Stimulated activated CD8-positive, alpha-beta memory T cell treated with anti-CD3 and anti-CD28 coated beads, Interleukin-7, amount 100 ng/mL, for 4 hours (primary cell): ENCODE data around the gene RAPGEF4.

Source experiments
- DNase-seq, 2 donors: peaks; one replicate each; pipeline ENCODE4 v3.0.0-alpha.2; 2020; ENCODE audit warnings: low read depth in 2 of 2

Gene RAPGEF4

DNA sequence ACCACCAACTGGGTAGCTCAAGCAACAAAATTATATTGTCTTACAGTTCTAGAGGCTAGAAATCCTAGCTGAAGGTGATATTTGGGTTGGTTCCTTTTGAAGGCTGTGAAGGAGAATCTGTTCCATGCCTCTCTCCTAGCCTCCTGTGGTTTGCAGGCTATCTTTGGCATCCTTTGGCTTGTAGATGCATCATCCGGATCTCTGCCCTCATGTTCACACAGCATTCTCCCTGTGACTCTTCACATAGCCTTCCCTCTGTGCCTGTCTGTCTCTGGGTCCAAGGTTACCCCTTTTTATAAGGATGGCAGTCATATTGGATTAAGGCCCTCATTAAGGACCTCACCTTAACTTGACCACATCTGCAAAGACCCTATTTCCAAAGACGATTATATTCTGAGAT, 261.4 kb downstream of the RAPGEF4 start:
- DNase-seq: no peak

DNA sequence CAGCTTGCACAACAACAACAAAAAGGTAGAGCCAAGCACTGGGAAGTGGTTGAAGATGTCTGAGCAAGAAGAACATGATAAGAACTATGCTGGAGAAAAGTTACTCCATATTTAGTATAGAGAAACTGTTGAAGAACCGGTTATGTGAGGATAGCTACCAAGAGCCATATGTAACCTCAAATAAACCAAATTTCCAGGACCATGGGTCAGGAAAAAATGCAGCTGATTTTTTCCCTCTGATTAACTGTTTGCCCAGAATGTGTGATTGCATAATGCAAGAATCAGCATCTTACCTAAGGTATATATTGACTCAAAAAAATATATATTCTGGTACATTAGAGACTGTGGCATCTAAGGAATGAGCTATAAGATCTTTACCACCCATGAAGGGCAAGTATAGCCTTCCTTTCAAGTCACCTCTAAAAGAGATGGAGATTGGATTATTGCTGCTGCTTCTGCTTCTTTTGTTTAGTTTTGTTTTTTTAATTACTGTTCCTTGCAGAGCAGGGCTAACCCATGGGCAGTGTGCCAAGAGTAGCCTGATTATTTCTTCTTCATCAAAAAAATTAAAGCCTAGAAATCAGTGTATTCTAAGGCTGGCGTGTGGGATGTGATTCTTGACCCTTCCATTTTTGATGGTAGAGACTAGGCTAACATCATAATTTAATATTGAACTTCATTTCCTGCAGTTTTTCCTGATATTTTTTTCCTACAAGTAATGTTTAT, 263.1 kb downstream of the RAPGEF4 start:
- no peak for DNase-seq

DNA sequence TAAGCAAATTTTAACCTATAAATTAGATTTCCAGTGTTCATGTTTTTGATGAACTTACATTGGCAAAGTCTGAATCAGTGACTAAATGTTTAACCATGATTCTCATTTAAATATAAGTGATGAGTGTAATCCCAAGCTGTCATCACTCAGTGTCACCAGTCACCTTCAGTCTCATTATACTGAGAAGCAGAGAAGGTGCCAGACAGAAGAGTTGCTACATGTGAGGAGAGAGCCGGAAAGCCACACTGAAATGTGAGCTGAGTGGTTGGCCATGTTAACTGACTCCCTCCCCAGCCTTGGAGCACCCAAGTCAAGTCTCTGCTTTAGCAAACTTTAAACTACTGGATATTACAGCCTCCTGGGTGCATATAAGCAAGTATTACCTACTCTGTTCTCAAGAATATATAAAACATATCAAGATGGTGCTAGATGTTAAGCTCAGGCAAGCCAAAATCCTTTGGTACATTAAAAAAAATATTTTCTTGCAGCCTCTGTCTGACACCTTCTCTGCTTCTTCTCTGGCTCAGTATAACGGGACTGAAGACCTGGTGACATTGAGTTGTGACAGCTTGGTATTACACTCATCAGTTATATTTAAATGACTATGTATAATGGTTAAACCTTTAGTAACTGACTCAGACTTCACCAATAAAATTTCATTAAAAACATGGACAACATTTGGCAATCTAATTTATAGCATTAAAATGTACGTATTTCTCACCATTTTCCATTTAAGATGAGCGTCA, 264.2 kb downstream of the RAPGEF4 start:
- no peak for DNase-seq

DNA sequence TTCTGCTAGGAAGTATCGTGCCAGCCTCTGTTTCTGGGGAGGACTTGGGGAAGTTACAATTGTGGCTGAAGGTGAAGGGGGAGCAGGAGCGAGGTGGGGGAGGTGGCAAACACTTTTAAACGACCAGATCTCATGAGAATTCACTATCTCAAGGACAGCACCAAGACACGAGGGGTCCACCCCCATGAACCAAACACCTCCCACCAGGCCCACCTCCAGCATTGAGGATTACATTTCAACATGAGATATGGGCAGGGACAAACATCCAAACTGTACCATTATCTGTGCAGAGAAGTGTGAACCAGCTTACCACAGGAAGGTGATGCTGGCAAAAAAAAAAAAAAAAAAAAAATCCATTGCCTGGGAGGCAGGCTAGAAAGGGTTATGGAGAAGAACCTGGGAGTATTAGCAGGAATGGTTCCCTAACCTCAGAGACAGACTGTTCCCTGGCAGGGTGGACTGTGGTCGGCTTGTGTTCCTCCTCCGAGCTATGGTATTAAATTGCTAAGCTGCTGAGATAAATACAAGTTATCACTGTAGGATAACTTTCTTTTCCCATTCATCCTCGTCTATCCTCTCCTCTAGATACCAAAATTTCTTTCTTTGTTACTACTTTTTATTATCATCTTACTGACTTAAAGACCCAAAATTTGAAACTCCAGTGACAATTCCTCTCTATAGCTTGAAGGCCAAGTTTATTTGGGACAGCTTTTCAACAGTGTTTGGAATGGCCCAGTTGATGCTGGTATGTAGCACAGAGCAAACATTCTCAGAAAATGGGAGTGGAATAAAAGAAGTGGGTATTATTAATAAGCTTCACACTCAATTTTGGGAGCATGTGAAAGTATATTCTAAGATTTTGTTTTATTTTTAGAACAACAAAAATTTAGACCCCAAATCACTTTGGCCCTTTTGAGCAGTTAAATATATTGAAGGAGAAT, 266.3 kb downstream of the RAPGEF4 start:
- DNase-seq: no peak

DNA sequence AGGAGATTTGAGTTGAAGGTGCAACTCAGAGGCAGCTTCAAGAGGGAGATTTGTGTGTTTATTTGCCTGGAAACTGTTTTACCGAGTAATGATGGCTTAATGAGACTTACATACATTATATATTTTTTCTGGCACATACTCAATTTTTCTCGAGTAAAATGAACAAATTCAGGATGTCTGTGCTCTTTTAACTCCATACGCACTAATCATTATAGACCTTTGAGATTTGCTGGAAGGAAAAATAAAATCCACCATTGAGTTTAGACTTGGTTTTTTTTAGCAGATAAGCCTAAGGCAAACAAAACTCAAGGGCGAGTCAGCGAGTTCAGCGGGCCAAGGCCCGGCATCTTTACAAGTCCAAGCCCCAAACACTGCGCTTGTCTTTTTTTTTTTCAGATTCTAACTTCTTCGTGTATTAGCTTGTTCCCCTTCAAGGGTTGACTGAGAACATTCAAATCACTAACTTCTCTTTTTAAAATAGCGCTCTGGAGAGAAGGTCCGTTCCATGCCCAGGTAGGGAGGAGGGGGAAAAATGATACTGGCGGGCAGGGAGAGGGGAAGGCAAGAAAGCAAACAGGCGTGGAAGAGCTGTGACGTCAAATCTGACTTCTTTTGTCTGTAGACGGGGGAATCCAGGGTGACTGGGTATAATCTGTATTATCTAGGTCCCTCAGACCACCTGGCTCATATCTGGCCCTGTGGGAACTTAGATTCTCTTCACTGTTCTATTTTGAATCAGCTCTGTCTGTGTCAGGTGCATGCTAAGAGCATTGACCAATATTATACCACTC, 267.3 kb downstream of the RAPGEF4 start:
- no peak for DNase-seq

DNA sequence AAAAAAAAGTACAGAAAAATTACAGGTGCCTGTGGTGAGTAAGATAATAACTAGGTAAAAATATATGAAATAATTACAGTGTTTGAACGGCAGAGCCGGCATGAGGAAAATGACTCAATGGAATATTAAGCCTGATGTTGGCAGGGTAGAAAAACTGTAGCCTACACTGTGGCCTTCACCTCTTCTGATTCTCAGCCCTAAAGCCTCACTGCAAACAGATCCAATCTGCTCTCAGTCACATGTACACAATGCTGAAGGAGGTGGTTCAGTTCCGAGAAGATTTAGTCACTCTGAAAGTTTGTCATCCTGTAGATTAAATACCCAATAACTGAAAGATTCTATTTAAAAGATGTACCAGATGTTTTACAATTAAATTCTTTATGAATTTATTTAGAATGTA, 273.1 kb downstream of the RAPGEF4 start:
- DNase-seq: no peak

DNA sequence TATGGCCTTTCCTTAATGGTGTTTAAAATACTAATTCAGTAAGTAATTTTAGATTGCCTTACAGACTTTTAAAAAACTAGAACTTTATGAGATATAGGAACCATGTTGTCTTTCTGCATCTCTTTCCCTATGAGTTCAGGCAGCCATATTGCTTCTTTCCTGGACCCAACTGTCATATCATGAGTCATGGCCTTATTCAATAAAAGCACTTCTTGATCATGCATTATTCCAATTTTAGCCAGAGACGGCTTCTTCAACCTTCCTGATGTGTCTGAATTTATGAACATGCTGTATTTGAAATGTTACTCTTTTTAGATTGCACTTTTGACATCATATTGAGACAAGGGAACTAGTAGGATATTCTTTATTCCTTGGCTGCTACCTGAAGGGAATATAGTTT, 274.6 kb downstream of the RAPGEF4 start:
- DNase-seq: no peak

DNA sequence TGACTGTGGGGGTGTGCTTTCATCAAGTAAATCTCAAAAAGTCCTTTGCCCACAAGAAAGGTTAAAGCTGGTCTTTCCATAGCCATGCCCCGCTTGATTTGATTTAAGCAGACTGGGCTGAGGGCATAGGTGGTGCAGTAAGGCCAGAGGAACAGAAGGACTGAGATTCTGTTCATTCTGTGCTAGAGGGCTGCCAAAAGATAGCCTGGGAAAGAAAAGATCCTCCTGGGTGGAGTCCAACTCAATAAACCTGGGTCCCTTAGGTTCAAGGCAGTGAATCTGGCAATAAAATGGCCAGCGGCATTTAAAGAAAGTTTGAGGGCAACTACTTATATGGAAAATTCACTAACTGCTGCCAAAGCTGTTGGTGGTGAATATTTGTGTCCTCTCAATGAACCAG, 280.8 kb downstream of the RAPGEF4 start:
- no peak for DNase-seq

DNA sequence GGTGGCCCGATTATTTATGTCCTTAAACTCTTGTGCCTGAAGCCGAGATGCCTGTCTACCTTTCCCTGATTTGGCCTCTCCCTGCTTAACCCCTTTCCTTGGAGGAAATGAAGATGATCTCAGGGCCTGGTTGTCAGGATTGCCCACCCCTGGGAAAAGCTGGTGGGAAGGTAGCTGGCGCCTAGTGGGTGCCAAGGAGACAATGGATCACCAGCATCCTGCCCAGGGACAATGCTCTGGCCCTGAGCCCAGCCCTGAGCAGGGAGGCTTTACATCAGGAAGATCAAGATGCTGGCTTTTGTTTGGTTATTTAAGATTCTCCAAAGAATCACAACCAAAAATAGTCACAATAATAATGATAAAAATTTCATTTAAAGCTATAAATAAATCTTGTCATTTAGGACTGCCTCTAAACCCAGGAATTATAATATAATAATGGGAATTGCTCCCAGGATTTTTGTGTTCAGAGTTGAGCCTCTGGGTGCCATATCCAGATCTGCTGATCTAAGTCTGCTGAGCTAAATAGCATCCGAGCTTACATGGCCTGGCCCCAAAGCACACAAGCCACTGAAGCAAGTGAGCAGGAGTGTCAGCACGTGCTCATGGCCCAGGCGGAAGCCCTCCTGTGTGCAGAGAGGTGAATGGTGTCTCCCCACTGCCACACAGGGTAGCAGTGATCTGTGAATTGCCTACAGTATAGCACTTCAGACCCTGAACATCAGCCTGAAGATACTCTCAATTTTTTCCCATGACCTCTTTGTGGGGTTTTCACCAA, 282.2 kb downstream of the RAPGEF4 start:
- DNase-seq: no peak

DNA sequence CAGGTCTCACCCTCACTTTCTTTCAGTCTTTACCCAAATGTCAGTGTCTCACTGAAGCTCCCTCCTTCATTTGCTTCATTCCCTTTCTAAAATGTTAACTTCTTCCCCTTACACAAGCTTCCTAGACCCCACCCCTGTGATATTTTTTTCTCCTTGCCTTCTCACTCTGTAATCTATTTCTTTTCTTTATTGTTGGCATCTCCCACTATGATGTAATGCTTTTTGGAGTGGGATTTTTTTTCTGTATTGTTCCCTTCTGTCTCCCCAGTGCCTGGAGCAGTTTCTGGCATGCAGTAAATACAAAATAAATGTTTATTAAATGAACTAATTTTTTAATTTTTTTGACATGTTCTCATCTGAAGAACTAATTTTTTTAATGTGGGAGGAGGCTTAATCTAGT, 284.1 kb downstream of the RAPGEF4 start:
- no peak for DNase-seq

DNA sequence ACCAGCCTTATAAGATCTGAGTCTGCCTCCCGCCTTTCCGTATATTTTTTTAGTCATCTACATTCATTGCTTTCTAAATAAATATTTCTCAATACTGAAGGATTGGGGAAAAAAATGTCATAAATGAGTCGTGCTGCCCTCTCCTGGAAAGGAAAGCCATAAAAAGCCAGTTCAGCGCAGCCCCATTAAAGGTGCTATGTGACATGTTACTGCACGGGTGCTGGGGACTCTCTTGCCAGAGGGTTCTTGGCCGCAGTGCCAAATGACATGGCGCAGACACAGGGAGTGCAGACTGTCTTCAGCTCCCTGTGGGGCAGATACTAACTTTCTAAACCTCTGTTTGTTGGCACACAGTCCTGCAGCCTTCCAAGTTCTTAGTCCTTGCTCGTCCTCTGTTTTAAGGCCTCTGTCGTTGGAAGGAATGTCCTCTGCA, 286.3 kb downstream of the RAPGEF4 start:
- no peak for DNase-seq

DNA sequence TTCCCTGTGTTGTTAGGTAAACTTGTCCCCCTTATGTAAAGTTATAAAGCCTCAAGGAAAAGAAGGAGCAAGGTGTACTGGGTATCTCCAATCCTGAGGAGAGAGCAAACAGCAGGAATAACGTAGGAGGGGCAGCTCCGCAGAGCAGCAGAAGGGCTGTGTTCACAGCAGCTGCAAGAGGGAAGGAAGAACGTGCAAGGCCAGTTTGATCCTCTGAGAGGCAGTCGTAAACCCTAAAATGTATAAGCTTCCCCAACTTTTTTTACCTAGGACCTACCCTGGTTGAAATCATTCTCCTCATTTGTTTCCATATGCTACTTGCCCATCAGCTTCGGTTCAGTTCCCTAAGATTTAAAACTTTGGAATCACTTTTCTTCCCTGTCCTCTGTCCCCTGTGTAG, 288.1 kb downstream of the RAPGEF4 start:
- DNase-seq: no peak

DNA sequence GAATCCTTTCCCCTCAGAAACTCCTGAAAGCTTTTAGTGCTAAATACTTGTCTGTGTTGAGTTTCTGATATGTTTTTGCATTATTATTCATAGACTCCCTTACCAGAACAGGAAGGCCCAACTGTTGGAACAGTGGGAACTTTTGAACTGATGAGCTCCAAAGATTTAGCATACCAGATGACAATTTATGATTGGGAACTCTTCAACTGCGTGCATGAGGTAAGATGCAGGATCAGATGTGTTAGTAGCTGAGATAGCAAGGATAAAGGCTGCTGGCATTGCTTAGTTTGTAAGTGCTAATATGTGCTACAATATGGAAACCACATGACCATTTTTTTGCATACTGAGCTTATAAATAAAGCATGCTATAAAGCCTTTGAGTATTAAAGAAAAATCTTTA, 290.8 kb downstream of the RAPGEF4 start:
- no peak for DNase-seq

DNA sequence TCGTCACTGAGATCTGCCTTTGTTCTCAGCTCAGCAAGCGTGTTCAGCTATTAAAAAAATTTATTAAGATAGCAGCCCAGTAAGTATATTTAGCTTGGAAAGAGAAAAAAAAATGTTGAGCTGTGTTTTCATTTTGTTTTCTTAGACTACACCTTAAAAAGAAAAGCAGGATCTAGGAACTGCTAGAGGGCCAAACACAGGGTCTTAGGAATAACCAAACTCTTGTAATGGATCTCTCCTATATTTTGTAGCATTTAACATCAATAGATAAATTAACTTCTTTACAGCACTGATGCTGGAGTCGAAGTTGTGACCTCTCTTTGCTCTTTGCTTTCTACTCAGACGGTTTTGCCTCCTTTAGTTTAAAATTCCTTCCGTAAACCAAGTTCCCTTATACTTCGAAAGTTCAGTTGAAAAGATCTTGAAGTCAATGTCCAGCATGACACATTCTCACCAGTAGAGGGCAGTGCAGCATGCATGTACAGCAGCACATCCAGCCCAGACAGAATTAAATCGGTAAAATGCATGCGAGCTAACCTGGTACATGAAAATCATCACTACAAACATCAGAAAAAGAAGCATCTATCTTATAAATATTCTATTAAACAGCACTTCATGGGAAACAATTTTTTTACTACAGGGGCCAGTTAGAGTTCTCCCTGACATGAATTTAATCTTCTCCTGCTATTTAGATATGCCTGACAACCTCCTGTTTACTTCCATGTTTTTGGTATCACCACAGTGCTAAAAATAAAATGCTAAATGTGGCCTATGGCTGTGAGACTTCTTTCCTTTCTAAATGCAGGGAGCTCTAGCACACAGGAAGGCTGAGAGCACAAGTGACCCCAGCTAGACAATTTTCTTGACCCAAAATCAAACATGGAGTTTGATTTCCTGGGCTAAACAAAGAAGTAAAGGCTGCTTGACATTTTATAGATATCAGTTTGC, 291.8 kb downstream of the RAPGEF4 start:
- DNase-seq: peak; percentile 51 to 67

DNA sequence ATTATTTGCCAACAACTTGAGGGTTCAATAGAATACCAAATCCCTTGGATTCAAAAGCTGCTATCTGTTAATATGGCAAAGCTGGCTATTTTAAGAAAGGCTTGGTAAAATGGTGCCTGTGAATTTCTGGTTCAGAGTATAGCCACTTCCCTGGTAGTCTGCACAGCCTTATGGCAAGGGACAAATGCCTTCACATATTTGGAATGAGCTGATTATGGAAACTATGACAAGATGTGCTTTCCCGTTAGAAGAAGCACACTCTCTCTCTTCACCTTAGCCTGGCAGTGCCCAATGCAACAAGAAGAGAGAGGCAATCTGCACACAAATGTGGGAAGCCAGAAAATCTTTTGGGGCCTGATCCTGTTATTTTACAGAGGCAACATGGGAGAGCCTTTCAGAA, 292.5 kb downstream of the RAPGEF4 start:
- no peak for DNase-seq

DNA sequence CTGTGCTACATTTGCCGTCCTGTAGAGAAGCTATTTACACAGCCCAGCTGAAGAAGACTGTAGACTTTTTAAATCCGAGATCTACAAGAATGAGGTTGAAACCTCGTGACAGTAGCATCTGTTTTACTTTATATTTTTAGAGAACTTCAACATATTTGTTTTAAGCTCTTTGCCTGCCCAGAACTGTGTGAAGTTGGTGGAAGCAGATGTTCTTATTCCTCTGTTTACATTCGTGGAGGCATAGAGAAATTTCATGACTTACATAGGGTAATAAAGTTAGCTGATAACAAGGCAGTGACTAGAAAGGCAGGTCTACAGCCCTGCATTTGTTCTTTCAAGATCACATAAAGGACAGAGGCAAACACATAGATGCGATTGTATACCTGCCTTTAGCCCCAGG, 293.0 kb downstream of the RAPGEF4 start:
- DNase-seq: no peak

DNA sequence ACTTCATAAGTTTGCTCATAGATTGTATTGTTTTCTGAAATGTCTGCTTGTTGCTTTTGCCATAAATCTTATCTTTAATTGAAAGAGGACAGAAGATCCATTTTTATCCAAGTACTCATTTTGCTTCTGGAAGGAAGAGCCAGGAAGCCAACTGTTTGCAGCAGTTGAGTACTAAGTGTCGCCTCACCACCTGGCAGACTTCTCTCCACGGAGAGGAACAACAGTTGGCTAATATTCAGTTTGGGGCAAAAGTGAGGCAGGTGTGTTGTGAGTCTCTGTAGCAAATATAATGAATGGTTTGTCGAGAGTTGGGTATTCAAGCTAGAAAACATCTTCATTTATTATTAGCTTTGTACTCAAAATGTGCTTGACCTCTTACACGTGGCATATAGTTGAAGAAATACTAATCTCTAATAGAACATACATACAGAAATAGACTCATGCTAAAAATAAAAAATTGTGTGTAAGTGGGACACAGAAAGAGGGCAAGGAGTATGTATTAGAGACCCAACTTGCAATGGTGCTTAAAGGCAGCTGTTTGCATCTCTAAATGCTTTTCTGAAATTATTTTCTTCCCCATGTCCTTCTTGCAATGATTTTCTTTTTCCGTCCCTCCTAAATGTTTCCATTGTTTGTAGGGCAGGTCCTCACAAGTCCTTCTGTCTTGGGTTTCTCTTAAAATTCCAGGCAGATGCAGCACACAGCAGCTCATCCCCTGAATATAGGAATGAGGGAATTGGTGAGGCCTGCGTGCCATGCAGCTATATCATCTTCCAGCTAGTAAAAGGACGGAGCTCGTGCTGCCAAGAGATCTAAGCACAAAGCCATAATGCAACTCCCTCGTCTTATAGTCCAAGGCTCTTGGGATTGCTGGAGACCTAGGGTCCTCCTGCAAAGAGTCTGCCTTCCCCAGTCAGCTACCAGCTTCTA, 295.2 kb downstream of the RAPGEF4 start:
- DNase-seq: no peak

DNA sequence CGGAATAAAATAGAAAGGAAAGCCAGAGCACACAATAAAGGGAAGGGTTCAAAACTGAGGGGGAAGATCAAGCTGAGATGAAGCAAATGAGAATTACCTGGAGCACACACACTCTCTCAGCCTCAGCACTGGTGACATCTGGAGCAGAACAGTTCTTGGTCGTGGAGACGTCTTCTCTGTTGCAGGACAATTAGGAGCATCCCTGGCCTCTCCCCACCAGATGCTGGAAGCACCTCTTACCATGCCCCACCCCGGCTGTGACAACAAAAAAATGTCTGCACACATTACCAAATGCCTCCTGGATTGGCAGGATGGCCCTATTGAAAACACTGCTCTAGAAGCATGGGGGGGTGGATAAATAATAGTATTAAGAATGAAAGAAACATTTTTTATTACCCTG, 296.4 kb downstream of the RAPGEF4 start:
- no peak for DNase-seq

DNA sequence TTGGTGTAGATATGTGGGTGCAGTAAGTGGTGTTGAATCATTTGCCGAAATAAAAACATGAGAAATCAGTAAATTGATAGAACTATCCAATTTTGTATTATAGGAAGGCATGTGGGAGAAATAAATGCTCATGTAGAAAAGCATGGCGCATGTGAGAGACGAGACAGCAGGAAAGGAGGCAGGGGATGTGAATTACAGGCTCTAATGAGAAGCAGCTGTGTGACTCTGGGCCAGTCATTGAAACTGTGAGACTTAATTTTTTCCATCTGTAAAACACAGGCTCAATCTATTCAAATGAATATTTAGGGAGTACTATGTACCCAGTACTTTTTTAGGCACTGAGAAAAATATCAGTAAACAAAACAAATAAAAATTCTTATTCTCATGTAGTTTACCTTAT, 297.4 kb downstream of the RAPGEF4 start:
- no peak for DNase-seq
